ENCODE results near the gene IGFBP6. TPM values are rescaled to one million over a fixed set of nuclear protein-coding genes. Genes with fewer than 3 reads are reported as not detected.

Gene IGFBP6
- polyA plus RNA-seq, 1 of the 3 experiments (the other 2 are of a cell fraction), result 570 TPM

- Histone ChIP-seq H2AFZ (ENCODE audit: low read depth) (no peak overlapping the region), H3K4me3 (ENCODE audit: low read depth in 2 of 2, low read length in 1 of 2) (no peak overlapping the region), H3K9me3 (no peaks in the 10 kb centered on the region; the same call in 1 of the 2 replicates), H3K27me3 (ENCODE audit: insufficient read depth) (no peaks in the 10 kb centered on the region), H3K36me3 (replicated peaks in 1 of 2; ENCODE audit: control insufficient read depth in 1 of 2, insufficient read depth in 2 of 2, low read length in 1 of 2) (no peaks in the 10 kb centered on the region), H3F3A (replicated peaks; ENCODE audit: insufficient read depth) (no peaks in the 10 kb centered on the region), H3K79me2 (ENCODE audit: insufficient read depth) (no peaks in the 10 kb centered on the region), H3K9me2 (no peaks in the 10 kb centered on the region), H4K20me1 (ENCODE audit: insufficient read depth) (no peaks in the 10 kb centered on the region), H3K9ac (no peak overlapping the region), H3K4me1 (ENCODE audit: control insufficient read depth in 1 of 2, insufficient read depth in 2 of 2, low read depth in 1 of 2, low read length in 1 of 2) (peaks cover 0 to 4% of the 10 kb centered on the region in 2 experiments; a peak in 1 of 4 replicates), H3K4me2 (no peak overlapping the region), H3K27ac (ENCODE audit: low read depth in 2 of 2, low read length in 1 of 2) (no peak overlapping the region)
- POLR2A ChIA-PET, result no interaction called here
- TF ChIP-seq ZBTB33 (IDR thresholded peaks at IDR 0.05; ENCODE audit: borderline replicate concordance, low read depth), result no peak
- TF ChIP-seq MXI1 (IDR thresholded peaks at IDR 0.05; ENCODE audit: low read depth, low read length), result no peak
- no peak for TF ChIP-seq CHD2 (IDR thresholded peaks at IDR 0.05; ENCODE audit: low read length, partially characterized antibody)
- WGBS (ENCODE audit: low lambda C conversion rate), result 88% methylated on average over 6 of the region's 6 CpGs
- CTCF ChIA-PET, result interaction anchor here (1.6 to 4.9 kb wide), 2 partner anchors 10 to 24 kb away, joined by 5 to 48 read pairs; partner anchors contain the start of gene SPRYD3
- no peak for DNase-seq
Observed at GRCh38 chr12:53090105-53090504, 7.4 kb upstream of the IGFBP6 start.

GRCh38 chr12:53090554-53090953 is 6.9 kb upstream of the IGFBP6 start:
- CTCF ChIA-PET, result interaction anchor here (1.6 to 4.9 kb wide), 2 partner anchors 10 to 24 kb away, joined by 5 to 48 read pairs; partner anchors contain the start of gene SPRYD3
- no peak for TF ChIP-seq USF2 (IDR thresholded peaks at IDR 0.05; ENCODE audit: borderline replicate concordance, low read depth, low read length)
- TF ChIP-seq RAD21 (IDR thresholded peaks at IDR 0.05; ENCODE audit: low read length), result no peak
- TF ChIP-seq ELF1 (IDR thresholded peaks at IDR 0.05), result no peak
- no peak for TF ChIP-seq MXI1 (IDR thresholded peaks at IDR 0.05; ENCODE audit: low read depth, low read length)
- no peak for TF ChIP-seq ZBTB33 (IDR thresholded peaks at IDR 0.05; ENCODE audit: borderline replicate concordance, low read depth)
- TF ChIP-seq FOXM1 (IDR thresholded peaks at IDR 0.05; ENCODE audit: low read depth), result no peak
- no peak for TF ChIP-seq PBX3 (IDR thresholded peaks at IDR 0.05)
- no peak for TF ChIP-seq CTCF (IDR thresholded peaks at IDR 0.05)
- TF ChIP-seq TEAD4 (IDR thresholded peaks at IDR 0.05; ENCODE audit: borderline replicate concordance, insufficient read depth), result no peak
- no peak for TF ChIP-seq YY1 (IDR thresholded peaks at IDR 0.05; ENCODE audit: low read depth)
- no peak for TF ChIP-seq EP300 (IDR thresholded peaks at IDR 0.05; ENCODE audit: borderline replicate concordance in 1 of 2, low read depth in 1 of 2, low read length in 1 of 2)
- no peak for TF ChIP-seq RCOR1 (IDR thresholded peaks at IDR 0.05; ENCODE audit: low read length)
- TF ChIP-seq FOXJ3 (CRISPR knock-in tag; IDR thresholded peaks at IDR 0.05), result no peak
- TF ChIP-seq SIN3A (IDR thresholded peaks at IDR 0.05; ENCODE audit: borderline replicate concordance, low read depth, low read length), result no peak
- TF ChIP-seq RFX5 (IDR thresholded peaks at IDR 0.05; ENCODE audit: low read length), result no peak
- TF ChIP-seq IRF3 (IDR thresholded peaks at IDR 0.05; ENCODE audit: low read depth, low read length), result no peak

More at GRCh38 chr12:53090554-53090953, 6.9 kb upstream of the IGFBP6 start:
- Histone ChIP-seq H3K4me1 (ENCODE audit: control insufficient read depth in 1 of 2, insufficient read depth in 2 of 2, low read depth in 1 of 2, low read length in 1 of 2) (peaks cover 0 to 4% of the 10 kb centered on the region in 2 experiments; a peak in 1 of 4 replicates), H3K9ac (no peak overlapping the region), H3K36me3 (replicated peaks in 1 of 2; ENCODE audit: control insufficient read depth in 1 of 2, insufficient read depth in 2 of 2, low read length in 1 of 2) (no peaks in the 10 kb centered on the region), H3K27ac (ENCODE audit: low read depth in 2 of 2, low read length in 1 of 2) (peak overlapping the region in 1 of 2 experiments; percentile 3; a peak in 1 of 4 replicates), H3K9me2 (no peaks in the 10 kb centered on the region), H3K4me2 (no peak overlapping the region), H2AFZ (ENCODE audit: low read depth) (no peak overlapping the region), H3K27me3 (ENCODE audit: insufficient read depth) (no peaks in the 10 kb centered on the region), H3K4me3 (ENCODE audit: low read depth in 2 of 2, low read length in 1 of 2) (no peak overlapping the region), H4K20me1 (ENCODE audit: insufficient read depth) (no peaks in the 10 kb centered on the region), H3F3A (replicated peaks; ENCODE audit: insufficient read depth) (no peaks in the 10 kb centered on the region), H3K9me3 (no peaks in the 10 kb centered on the region), H3K79me2 (ENCODE audit: insufficient read depth) (no peaks in the 10 kb centered on the region)
- DNase-seq, result no peak
- 32% methylated on average over 2 of the region's 2 CpGs for WGBS (ENCODE audit: low lambda C conversion rate)
- POLR2A ChIA-PET, result interaction anchor here (1.4 kb wide), 1 partner anchor 11 kb away, joined by 4 read pairs; the partner anchor contains the start of gene SPRYD3

All from SK-N-SH (cell line).